ENCODE measurements around the gene SMIM1. TPM values are rescaled to one million over a fixed set of nuclear protein-coding genes. Genes with fewer than 3 reads are reported as not detected.

SMIM1 gene
- total RNA-seq, 1 donor from 2014 or later, result not detected

GRCh38 chr1:3756394-3756793, 16.2 kb upstream of the SMIM1 start:
- DNase-seq (ENCODE audit: low spot score), result no peak

DNA sequence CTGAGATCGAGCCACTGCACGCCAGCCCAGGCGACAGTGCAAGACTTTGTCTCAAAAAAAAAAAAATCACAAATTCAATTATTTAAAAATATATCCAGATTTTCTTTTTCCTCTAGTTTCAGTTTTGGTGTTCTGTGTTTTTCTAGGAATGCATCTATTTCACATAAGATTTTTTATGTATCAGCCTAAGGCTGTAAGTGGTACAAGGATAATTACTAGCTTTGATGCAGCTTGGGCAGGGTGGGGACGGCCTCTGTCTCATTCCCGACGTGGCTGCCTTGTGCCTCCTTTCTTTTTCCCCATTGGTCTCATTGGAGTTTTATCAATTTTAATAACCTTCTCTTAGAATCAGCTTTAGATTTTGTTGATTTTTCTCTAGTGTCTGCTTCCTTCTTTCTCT, 13.4 kb upstream of the SMIM1 start:
- no peak for DNase-seq (ENCODE audit: low spot score)

GRCh38 chr1:3759796-3760195, 12.8 kb upstream of the SMIM1 start:
- no peak for DNase-seq (ENCODE audit: low spot score)

- DNase-seq (ENCODE audit: low spot score), result no peak
Measured at GRCh38 chr1:3761296-3762010, 11.1 kb upstream of the SMIM1 start.

DNA sequence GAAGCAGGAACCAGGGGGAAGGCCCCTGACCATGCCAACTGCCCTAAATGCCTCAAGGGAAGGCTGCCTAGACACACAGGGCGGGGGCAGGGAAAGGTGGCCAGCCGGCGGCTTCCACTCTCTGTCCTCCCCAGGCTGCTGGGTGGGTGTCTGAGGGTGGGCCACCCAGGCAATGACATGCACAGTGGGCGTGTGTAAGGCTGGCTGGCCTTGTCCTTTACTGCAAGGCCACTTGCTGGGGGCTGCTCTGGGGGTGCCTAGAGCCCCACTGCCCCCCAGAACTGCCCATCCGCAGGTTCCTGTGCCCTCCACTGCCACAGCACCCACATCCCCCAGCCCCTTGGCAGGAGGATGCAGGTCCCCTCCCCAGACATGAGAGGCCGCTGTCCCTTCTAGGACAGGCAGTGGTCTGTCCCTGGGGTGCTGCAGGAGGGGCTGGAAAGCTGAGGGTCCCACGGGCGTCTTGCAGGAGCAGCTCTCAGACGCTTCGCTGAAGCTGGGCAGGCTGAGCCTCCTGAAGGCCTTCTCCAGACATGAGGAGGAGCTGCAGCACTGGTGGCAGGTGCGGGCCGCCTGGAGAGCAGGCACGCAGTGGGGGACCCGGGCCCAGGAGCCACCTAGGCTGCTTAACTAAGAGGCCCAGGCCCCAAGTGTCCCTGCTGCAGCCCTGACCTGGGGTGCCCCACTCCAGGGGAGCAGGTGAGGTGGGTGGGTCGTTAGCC, 10.2 kb upstream of the SMIM1 start:
- no peak for DNase-seq (ENCODE audit: low spot score)

DNA sequence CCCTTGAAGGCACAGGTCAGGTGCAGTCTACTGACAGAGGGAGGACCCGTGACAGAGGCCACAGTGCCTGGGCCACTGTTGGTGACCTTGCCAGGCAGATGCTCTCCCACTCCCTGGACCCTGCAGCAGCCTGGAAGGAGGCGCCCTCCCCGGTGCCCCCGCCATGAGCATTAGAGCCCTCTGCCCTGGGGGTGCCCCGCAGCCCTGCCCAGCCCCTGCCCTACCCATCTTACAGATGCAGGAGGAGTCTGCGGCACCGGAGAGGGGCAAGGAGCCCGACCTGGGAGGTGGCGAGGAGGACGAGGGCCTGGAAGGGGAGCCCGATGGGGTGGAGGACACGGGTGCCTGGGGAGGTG, 9.7 kb upstream of the SMIM1 start:
- no peak for DNase-seq (ENCODE audit: low spot score)

DNA sequence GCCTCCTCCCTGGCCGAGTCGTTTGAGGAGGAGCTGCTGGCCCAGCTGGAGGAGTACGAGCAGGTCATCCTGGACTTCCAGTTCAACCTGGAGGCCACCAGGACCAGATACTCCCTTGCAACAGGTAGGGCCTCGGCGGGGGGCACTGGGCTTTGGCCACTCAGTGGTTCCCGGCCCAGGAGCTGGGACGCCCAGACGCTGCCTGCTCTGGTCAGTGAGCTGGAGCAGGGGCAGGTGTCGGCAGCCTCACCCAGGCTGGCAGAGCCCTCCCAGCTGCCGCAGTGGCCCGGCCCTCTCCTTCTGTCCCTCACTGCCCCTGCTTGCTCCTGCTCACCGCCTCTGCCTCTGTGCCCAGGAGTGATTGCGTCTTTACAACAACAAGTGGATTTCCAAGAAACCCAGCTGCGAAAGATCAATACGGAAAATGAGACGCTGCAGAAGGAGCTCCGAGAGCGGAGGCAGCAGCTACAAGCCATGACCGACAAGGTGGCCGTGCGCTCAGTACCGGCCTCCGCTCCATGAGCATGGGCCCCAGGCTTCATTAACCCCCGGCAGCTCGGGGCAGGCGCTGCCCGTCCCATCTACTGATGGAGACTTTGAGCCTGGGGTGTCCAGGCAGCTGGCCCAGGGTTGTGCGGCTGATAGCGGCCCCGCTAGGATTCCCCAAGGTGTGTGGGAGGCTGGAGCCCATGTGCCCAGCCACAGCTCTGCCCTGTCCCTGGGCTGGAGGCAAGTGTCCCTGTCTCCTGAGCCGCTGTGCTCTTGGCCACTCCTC, 9.0 kb upstream of the SMIM1 start:
- no peak for DNase-seq (ENCODE audit: low spot score)

DNA sequence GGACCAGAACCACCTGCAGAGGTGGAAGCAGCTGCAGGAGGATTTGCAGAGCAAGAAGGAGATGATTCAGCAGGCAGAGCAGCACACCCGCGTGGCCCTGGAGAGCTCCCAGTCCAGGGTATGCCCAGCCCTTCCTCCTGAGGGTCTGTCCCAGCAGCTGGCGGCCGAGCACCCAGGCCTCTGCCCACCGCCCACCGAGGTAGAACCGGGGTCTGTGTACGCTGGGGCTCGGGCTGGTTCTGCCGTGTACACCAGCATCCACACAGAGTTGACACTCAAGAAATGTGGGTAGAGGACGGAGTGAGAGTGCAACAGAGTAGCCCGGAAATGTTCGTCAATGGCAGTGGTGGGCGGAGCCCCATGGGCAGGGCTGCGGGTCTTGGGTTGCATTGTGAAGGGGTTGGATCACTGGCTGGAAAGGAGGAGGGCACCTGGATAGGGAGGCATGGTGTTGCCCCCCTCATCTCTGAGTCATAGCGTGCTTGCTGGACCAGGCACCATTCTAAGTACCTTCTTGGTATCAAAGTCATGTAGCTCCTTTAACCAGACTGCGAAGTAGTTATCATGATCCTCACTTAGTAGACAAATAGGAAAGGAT, 5.1 kb upstream of the SMIM1 start:
- DNase-seq (ENCODE audit: low spot score), result no peak

DNA sequence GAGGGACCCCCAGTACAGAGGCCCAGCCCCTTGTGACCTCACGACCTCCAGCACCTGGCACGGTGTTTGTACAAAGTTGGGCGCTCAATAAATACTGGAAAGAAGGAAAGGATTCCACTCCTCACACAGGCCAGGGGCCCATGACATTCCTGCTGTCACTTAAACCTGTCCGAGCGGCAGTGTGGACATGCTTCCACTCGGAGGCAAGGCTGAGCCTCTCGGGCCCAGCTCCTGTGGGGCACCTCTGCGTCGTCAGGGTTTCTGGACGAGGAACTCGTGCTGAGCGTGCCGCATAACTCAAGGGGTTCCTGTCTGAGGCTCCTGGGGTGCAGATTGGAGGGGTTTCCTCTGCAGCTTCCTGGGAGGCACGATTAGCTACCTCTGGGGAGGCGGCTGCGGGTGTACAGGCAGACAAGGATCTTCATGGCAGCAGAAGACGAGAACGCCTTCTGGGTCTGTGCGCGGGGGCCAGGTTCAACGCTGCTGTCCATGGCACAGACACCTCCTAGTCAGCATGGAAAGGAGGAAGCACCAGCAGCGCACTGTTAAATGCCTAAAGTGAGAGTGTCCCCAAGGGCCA, 3.6 kb upstream of the SMIM1 start:
- no peak for DNase-seq (ENCODE audit: low spot score)

DNA sequence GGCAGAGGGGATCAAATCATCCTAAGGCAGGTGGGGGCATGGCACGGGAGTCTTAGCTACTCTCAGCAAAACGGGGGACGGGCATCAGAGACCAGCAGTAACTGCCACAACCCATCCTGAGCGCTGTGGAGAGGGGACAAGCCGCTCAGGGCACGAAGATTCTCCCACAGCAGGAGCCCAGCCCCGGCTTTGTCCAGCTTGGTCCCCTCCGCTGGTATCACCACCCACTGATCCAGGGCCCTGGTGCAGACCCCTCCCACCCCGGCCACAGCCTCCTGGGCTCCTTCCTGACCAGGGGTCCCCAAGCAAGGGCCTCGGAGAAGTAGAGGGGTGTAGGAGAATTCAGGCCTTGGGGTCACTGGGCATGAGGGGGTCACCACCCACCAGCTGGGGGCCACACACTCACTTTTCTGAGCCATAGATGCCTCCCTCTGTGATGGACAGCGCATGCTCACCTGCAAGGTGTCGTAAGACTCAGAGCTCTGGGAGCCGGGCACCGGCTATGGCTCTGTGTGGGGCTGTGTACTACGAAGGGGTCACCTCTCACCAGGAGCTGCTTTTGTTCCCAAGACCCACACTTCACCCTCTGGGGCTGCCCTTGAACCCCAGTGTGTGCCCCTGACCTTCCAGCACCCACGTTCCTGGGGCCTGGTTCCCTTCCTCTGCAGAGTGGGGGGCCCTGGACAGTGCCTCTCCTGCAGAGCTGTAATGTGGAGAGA, 2.3 kb upstream of the SMIM1 start:
- no peak for DNase-seq (ENCODE audit: low spot score)

- peak; percentile 23 for DNase-seq (ENCODE audit: low spot score)
Measured at GRCh38 chr1:3771108-3772026, 1.2 kb upstream of the SMIM1 start.

DNA sequence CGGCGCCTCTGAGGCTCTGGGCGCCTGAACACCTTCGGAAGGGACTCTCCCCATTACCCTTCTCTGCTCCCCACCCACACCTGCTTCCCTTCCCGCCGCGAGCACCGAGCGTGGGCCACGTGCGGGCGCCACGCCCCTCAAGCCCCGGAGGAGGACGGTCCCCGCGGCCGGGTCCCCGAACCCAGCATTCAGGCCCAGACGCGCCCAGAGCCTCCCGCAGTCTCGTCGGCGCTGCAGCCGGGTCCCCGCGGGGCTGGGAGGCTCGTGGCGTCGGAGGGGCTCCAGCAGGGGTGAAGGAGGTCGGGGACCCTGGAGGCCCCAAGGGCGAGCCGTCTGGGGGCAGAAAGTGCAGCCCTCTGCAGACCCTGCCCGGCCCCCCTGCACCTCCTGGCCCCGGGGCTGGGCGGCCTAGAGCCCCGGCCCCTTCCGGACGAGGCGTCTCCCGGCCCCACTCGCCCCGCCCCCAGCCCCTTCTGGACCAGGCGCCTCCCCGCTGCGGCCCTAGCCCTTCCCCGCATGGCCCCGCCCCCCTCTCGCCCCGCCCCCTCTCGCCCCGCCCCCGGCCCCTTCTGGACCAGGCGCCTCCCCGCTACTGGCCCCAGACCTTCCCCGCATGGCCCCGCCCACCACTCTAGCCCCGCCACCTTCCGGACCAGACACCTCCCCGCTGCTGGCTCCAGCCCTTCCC, 378 bp upstream of the SMIM1 start:
- DNase-seq (ENCODE audit: low spot score), result peak; percentile 90

- DNase-seq (ENCODE audit: low spot score), result peak; percentile 17
Measured at GRCh38 chr1:3773572-3774275, 1.2 kb downstream of the SMIM1 start.

- DNase-seq (ENCODE audit: low spot score), result no peak
Measured at GRCh38 chr1:3774276-3774945, 1.9 kb downstream of the SMIM1 start.

DNA sequence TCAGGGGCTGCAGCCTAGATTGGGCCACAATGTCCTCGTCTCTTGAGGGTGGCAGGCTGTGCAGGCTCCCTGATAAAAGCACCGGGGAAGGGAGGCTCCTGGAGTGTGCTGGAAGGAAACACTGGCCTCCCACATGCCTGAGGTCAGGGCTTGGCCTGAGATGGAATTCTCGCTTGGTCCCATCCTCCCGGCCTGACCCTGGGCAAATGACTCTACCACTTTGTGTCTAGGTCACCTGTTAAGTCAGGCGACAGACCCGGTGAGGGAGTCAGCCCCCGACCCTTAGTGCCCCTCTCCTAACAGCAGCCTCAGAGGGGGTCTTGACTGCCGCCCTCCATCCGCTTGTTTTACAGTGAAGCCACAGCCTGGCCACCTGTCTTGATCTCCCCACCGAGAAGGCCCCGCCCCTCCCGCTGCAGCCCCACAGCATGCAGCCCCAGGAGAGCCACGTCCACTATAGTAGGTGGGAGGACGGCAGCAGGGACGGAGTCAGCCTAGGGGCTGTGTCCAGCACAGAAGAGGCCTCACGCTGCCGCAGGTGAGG, 2.5 kb downstream of the SMIM1 start:
- DNase-seq (ENCODE audit: low spot score), result peak; percentile 15

DNA sequence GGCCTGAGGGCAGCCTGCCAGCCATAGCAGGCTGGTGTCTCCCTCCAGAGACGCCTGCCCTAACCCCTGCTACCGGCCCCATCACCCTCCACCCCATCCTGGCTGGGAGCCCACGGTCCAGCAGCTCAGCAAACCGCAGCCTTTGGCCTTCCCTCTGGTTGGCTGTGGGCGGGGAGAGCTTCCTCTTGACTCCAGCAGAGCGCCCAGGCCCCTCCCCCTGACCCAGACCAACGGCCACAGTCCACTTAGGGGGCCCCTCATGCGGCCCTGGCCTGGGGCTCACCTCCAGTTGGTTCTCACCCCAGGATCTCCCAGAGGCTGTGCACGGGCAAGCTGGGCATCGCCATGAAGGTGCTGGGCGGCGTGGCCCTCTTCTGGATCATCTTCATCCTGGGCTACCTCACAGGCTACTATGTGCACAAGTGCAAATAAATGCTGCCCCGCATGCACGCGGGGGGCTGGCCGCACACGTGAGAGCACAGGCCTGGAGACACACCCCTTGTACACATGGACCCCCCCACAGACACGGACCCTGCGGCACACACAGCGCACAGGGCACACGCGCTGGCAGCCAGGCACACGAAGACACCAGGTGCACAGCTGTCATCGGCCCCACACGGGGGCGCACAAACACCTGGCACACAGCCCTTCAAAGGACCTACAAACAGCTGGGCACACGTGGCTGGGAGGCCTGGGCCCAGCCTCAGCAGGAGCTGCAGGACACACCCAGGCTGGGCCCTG, 3.1 kb downstream of the SMIM1 start:
- DNase-seq (ENCODE audit: low spot score), result peak; percentile 84

GRCh38 chr1:3776231-3776961, 3.8 kb downstream of the SMIM1 start:
- DNase-seq (ENCODE audit: low spot score), result no peak
